ENCODE data around the gene ATAT1.
"Not testable (repeated sequence)": the region's sequence is repeated elsewhere in the genome, so short reads cannot be mapped to it uniquely, and the experiment has no call there.

Gene ATAT1

GRCh38 chr6:30651143-30651542, 24.5 kb downstream of the ATAT1 start:
- DNase-seq (ENCODE audit: low read depth), result no peak

DNA sequence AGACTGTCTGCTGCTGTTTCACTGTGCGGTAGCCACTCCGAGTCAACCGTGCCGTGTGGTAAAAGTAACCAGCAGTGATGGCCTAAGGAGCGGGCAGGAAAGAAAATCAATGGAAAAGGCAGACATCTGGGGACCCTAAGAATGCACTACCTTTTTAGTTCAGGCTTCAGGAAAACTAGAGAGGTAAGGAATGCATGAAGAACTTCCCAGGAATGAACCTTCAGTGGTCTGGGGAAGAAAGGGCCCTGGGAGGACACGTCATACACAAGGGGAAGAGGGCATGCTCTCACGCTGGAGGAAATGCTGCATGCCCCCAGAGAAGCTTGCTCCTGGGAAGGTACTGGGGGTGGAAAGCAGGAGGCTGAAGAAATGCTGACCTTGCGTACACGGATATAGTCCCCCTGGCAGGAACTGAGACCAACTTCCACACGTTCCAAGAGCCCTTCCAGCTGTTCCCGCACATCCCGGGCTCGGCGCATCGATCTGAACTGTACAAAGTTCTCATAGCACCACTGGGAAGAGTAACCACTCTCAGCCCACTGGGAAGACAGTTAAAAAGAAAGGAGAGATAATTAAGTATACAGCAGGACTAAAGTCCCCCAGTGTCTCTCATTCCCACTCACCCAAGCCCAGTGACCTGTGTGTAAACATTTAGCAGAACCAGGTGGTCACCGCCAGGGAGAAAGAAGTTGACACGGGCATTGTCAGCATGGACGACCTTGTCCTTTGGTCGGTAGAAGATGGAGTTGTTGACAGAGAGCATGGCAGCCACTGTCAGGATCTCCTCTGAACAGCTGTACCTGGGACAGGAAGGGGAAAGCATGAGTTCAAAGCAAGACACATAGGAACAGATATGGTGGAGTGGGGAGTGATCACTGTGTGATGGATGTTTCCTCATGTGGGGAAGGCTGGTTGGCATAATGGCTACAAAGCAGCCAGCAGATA, 28.4 kb downstream of the ATAT1 start:
- DNase-seq (ENCODE audit: low read depth), result no peak

- no peak for DNase-seq (ENCODE audit: low read depth)
These were observed 29.0 kb downstream of the ATAT1 start for GRCh38 chr6:30655743-30656094.

DNA sequence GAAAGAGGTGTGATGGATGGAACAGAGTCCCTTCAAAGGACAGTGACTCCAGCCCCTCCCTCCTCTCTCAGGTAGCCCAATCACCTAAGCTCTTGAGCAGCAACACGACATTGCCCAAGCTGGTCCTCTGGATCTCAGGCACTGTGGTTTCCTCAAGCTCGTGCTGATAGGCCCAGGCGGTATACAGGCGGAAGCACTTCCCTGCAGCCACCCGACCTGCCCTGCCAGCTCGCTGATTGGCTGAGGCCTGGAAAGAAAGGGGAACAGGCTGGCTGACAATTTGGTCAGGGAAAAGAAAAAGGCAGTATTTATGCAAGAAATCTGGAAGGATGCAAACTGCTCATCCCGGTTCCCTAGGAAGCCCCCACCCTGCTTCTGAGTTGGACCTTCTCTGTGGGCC, 29.8 kb downstream of the ATAT1 start:
- no peak for DNase-seq (ENCODE audit: low read depth)

DNA sequence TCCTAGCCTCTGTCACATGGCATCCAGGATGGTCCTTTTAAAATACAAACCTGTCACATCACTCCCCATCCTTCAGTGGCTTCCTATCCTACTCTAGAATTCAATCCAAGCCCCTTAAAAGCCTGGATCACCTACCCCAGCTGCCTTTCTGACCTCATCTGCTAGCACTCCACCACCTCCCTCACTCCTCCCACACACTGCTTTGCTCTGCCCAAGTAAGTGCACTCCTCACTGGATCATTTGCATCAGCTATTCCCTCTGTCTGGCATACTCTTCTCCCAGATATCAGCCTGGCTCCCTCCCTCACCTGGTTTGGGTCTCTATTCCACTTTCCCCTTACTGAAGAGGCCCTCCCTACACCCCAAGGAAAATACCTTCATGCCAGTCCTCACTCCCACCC, 30.8 kb downstream of the ATAT1 start:
- DNase-seq (ENCODE audit: low read depth), result no peak

DNA sequence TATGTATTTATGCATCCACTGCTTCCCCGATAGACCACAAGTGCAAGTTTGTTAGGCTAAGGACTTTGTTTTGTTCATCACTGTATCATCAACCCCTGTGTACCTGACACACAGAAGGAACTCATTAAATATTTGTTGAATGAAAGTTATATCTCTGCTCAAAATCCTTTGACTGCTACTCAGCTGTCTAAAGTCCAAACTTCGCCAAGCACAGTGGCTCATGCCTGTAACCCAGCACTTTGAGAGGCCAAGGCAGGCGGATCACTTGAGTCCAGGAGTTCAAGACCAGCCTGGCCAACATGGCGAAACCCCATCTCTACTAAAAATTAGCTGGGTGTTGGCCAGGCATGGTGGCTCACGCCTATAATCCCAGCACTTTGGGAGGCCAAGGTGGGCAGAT, 31.2 kb downstream of the ATAT1 start:
- DNase-seq (ENCODE audit: low read depth), result not testable (repeated sequence)

- no peak for DNase-seq (ENCODE audit: low read depth)
These were observed 38.5 kb downstream of the ATAT1 start for GRCh38 chr6:30664994-30665767.

GRCh38 chr6:30666300-30666699, 39.6 kb downstream of the ATAT1 start:
- DNase-seq (ENCODE audit: low read depth), result peak; percentile 51

- no peak for DNase-seq (ENCODE audit: low read depth)
These were observed 44.3 kb downstream of the ATAT1 start for GRCh38 chr6:30670760-30671527.

GRCh38 chr6:30672445-30673253, 46.0 kb downstream of the ATAT1 start, which contains the start of gene DHX16:
Gene DHX16, minus strand, starts transcription at chr6:30673006. Its CDS starts 165 bp downstream, at chr6:30672841.
- peak; percentile 83 for DNase-seq (ENCODE audit: low read depth)

GRCh38 chr6:30676660-30677285, 50.1 kb downstream of the ATAT1 start:
- no peak for DNase-seq (ENCODE audit: low read depth)

DNA sequence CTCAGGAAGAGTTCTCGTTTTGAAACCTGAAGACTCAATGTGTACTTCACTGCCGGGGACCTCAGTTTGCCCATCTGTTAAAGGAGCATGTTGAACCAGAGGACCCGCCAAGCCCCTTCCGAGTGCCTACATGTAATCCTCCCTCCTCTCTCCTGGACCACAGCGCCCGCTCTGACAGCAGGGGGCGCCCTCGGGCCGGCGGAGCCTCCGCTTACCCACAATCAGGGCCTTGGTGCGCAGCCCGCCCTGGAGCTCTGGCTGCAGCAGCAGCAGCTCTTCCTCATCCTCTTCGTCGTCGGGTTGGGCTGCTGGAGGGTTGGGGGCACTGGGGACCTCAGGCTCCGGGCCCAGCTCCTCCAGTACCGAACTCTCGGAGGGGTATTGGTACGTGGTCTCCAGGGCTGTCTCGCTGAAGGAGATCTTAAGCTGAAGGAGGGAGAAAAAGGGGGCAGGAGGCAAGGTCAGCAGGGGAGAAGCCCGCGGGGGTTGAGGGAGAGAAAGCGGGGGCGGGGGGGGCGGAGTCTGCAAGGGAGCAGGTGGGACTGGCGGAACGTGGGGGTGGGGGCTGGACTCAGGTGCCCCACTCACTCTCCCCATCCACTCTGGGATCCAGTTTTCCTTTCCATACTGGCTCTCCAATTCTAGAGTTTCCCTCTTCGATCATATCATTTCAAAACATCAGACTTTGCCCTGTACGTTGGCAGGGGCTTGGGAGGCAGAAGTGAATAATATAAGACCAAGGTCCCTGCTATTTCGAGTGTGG, 52.5 kb downstream of the ATAT1 start:
- DNase-seq (ENCODE audit: low read depth), result peak; percentile 83

- DNase-seq (ENCODE audit: low read depth), result no peak
These were observed 53.3 kb downstream of the ATAT1 start for GRCh38 chr6:30679765-30680535.

- DNase-seq (ENCODE audit: low read depth), result no peak
These were observed 55.1 kb downstream of the ATAT1 start for GRCh38 chr6:30681766-30682142.

DNA sequence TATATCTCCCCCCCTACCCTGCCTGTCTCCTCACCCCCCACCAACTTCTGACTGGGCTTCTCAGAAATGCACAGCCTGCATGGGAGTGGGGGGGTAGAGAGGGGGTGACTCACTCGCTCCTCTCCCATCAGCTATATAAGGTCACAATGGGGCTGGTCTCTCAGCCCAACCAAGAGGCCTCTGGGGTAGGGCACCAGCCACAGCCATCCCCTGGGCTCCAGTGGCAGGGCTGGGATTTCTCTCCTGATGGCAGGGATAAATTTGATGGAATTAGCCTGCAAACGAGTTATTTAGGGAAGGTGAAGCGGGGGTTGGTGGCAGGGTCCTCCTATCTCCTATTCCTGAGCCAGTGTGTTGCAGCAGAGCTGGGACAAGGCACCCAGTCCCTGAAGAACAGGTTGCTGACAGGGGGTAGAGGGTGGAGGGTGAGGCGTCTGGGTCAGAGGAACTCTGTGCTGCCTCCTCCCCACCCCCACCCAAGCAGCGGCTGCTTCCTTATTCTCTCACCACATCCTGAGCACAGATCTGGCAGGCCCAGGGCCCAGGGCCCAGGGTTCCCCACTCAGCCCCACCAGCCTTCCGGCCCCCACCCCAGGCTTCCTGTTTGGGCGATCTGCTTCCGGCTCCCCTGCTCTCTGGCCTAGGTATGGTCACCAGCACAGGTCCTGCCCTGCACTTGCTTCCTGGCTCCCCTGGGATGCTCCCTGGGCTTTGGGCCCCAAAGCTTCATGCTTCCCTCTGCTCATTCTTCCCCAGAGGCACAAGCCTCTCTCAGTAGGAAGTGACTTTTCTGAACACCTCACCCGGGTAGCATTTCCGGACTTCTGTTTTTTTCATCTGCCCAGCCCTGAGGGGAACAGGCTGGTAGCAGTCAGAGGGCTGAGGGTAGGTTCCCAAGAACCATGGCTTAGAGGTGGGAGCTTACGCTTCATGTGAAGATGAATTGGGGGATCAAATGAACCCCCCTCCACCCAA, 55.8 kb downstream of the ATAT1 start:
- peak; percentile 79 for DNase-seq (ENCODE audit: low read depth)

DNA sequence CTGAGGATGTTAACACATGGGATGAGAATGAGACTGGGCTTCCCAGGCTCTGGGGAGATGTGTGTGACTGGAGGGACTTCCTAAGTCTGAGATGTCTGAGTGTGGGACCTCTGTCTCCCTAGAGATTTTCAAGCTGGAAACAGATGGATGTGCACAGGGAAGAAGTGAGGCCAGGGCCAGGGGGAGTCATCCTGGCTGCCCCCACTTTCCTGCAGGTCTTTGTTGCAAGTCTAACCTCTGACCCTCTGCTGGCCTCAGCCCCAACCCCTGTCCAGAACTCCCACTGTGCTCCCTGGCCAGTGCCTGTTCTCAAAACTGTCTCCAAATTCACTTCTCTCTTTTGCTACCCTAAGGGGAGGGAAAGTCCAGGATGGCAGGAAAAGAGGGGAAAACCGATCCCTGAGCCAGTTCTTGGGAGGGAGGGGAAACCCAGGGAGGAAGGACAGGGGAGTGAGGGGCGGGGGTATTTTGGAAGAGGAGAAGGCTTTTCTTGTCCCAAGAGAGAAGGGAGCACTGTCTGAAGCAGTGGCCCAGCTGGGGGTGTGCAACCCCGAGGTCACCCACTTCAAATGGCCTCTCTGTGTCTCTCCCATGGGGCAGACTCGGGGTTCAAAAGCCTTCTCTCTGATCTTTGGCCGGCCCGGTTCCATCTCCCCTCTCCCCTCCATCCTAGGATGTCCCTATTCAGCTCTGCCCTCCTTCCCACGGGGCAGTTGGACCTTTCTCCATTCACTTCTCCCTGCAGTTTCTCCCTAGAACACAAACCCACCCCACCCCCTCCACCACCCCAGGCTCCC, 56.7 kb downstream of the ATAT1 start:
- DNase-seq (ENCODE audit: low read depth), result no peak

GRCh38 chr6:30683980-30684338, 57.3 kb downstream of the ATAT1 start:
- no peak for DNase-seq (ENCODE audit: low read depth)
